GM20000 (cell line): ENCODE measurements around the gene BRPF1.
A peak's percentile ranks its signal among the peaks of the same experiment; 100 is the strongest.

Source experiments
- DNase-seq: peaks from one replicate; pipeline ENCODE4 v3.0.0; 2012; ENCODE audit warnings: low spot score
- CTCF ChIP-seq: IDR thresholded peaks from 2 replicates; pipeline ENCODE4 v1.5.1; 2012; ENCODE audit warnings: mild to moderate bottlenecking, control low read depth; ENCODE audit errors: extremely low read depth, missing control alignments

The BRPF1 gene

DNA sequence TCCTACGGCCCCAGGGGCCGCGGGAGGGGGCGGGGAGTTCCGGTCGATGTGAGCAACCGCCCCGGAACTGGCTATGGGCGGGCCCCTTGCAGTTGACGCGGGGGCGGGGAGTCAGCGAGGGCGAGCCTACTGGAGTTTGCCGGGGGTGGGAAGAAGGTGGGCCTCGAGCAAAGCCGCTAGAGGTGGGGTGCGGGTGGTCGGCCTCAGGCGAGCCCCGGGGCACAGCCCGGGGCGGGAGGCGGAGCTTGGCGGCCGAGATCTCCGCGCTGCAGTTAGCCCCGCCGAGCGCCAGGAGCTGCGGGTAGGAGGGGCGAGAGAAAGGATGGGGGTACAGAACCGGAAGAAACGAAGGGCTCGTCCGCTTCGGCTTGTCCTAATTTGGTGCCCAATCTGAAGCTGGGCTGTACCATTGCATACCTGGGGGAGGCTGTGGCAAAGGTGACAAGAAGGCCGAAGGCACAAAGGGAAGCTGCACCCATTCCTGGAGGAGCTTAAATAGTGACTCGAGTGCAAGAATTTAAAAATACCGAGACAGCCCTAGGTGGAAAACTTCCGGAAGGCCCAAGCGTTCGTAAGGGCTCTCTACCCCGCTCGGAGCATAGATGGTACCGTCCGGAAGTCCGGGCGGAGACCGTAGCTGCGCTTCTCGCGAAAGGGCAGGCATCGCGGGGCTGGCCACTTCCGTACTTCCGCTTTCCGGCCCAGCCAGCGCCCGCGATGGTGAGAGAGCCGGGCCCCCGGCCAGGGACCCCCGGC, 61.0 kb downstream of the BRPF1 start, which contains the start of the genes ARPC4 and TADA3:
ARPC4 (plus strand) TSS at position 678 of the 756 bp plus-strand sequence; CDS start at position 718, 40 bp downstream.
TADA3 (minus strand) TSS at position 69 of the 756 bp plus-strand sequence. CDS start 1,007 bp downstream, outside the sequence.
- peak; percentile 93 for DNase-seq
- no peak for TF ChIP-seq CTCF

DNA sequence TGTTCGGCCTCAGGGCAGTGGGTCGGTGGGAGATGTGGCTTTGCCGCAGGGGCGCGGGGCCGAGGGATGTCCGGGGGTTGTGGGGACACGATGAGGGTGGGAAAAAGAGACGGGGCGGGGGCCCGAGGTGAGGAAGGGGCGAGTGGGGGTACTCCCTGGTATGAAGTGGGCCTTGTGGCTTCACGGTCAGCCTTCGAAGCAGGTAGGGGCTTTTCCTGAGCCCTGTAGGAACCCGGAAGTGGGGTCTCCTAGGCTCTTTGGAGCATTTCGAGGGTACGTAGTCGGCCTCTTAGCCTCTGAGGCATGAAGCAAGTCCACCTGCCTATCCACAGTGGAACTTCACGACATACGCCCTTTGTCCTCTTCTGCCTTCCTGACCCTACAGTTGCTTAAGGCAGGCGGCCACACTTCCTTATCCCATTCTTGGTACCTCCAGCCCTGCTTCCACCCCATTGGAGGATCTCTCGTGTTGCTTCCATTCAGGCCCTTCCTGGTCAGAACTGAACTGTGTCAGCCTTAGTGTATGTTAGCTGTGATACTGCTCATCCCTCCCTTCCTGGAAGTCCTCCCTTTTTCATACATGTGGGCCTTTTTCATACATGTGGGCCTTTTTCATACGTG, 61.7 kb downstream of the BRPF1 start:
- no peak for DNase-seq
- TF ChIP-seq CTCF: no peak

DNA sequence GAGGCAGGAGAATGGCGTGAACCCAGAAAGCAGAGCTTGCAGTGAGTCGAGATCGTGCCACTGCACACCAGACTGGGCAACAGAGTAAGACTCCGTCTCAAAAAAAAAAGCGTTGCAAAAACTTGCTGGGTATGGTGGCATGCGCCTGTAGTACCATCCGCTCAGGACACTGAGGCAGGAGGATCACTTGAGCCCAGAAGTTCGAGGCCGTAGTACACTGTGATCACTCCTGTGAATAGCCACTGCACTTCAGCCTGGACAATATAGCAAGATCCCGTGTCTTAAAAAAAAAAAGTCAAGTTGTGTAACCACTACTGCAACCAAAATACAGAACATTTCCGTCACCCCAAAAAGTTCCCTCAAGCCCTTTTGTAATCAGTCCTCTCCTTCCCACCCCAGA, 62.9 kb downstream of the BRPF1 start:
- no peak for DNase-seq
- no peak for TF ChIP-seq CTCF

- TF ChIP-seq CTCF: no peak
- no peak for DNase-seq
These were observed 63.7 kb downstream of the BRPF1 start for GRCh38 chr3:9795207-9795606.

DNA sequence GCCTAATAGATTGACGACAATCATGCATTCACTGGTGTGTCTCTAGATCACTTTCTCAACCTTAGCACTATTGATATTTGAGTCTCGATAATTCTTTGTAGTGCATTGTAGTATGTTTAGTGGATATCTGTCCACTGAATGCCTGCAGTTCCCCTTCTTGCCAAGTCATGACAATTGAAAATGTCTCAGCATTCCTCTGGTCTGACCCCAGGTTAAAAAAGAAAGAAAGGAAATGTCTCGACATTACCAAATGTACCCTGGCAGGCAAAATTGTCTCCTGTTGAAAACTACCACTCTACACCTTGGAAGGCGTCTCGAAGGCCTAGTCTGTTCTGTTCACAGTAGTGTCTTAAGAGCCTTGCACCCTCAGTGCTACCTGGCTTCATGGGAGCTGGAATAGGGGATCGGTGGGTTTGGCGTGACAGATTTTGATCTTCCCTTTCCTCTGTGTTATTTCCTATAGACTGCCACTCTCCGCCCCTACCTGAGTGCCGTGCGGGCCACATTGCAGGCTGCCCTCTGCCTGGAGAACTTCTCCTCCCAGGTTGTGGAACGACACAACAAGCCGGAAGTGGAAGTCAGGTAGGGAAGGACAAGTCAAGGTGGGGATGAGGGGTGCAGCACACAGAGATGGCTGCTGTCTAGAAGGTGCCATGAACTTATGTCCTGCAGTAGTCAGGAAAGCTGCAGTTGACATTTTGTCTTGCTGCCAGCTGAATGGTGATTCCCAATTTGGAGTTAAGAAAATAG, 65.8 kb downstream of the BRPF1 start:
- TF ChIP-seq CTCF: no peak
- no peak for DNase-seq
